Eye (tissue), 1 donor: ENCODE data around the gene MGST2.

ENCODE experiments used
- DNase-seq: peaks from one replicate; pipeline ENCODE4 v3.0.0-alpha.2; 2015

The MGST2 gene

GRCh38 chr4:139745111-139745639 lies 79.6 kb downstream of the MGST2 start:
- DNase-seq = no peak

- peak; percentile 88 for DNase-seq
These were observed 81.0 kb downstream of the MGST2 start for GRCh38 chr4:139746431-139747171.

- DNase-seq = no peak
These were observed 83.7 kb downstream of the MGST2 start for GRCh38 chr4:139749338-139749737.

GRCh38 chr4:139749835-139750498 lies 84.3 kb downstream of the MGST2 start:
- DNase-seq = no peak

GRCh38 chr4:139753686-139754085 lies 88.1 kb downstream of the MGST2 start:
- DNase-seq = no peak
